NCI-H510A (cell line): ENCODE measurements around the gene LGALS14.

Experiments
- DNase-seq: peaks from one replicate; lab custom pipeline; 2025; lab: John Stamatoyannopoulos, UW

LGALS14 gene

GRCh38 chr19:39746836-39747529 is 42.7 kb downstream of the LGALS14 start:
- DNase-seq, result no peak

GRCh38 chr19:39749981-39750380 is 45.7 kb downstream of the LGALS14 start:
- DNase-seq, result no peak

GRCh38 chr19:39752390-39752789 is 48.1 kb downstream of the LGALS14 start:
- DNase-seq, result no peak

GRCh38 chr19:39752795-39753194 is 48.5 kb downstream of the LGALS14 start:
- no peak for DNase-seq

GRCh38 chr19:39754544-39754943 is 50.3 kb downstream of the LGALS14 start:
- no peak for DNase-seq

GRCh38 chr19:39754971-39755370 is 50.7 kb downstream of the LGALS14 start:
- DNase-seq, result no peak
